ENCODE data around the gene SIX2.

- TF ChIP-seq CTCF (IDR thresholded peaks at IDR 0.05) (no peak), POLR2A (IDR thresholded peaks at IDR 0.05) (no peak)
Measured at GRCh38 chr2:44979581-44979980, 29.7 kb downstream of the SIX2 start.
